Suprapubic skin (tissue), 4 donors: ENCODE measurements around the gene ELP5.

Experiments used
- CTCF ChIP-seq, 2 donors: fragments of 200-600 bp in 1 of 2; fragments of 450-650 bp in 1 of 2; sonication (generic) in 1 of 2; IDR thresholded peaks; one replicate each; pipeline ENCODE4 v1.5.1; 2016 to 2019; ENCODE audit warnings: antibody characterized with exemption in 2 of 2, mild to moderate bottlenecking in 1 of 2, moderate library complexity in 1 of 2
- EP300 ChIP-seq: sonication (generic); formaldehyde crosslinking; IDR thresholded peaks from one replicate; pipeline ENCODE4 v1.6.1; 2017; ENCODE audit warnings: antibody characterized with exemption
- POLR2A ChIP-seq, 2 donors: fragments of 450-650 bp; IDR thresholded peaks; one replicate each; pipeline ENCODE4 v1.6.1; 2017; ENCODE audit warnings: antibody characterized with exemption in 2 of 2, mild to moderate bottlenecking in 2 of 2, moderate library complexity in 2 of 2
- POLR2AphosphoS5 ChIP-seq, 3 donors: sonication (generic); formaldehyde crosslinking; IDR thresholded peaks; one replicate each; pipeline ENCODE4 v1.6.1; 2017; ENCODE audit warnings: antibody characterized with exemption in 3 of 3

DNA sequence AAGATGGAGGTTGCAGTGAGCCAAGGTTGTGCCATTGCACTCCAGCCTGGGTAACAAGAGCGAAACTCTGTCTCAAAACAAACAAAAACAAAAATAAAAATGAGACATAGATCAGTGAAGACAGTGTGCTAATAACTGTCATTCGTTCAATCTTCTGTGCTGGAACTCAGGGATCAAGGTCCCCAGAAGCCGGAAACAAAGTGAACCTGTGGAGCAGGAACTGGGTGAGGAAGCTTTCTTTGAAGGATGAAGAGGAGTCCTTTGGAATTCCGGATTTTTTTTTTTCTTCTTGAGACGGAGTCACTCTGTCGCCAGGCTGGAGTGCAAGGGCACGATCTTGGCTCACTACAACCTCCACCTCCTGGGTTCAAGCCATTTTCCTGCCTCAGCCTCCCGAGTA is 27.4 kb downstream of the ELP5 start:
- TF ChIP-seq POLR2AphosphoS5 (IDR thresholded peaks at IDR 0.05) (no peak), CTCF (IDR thresholded peaks at IDR 0.05) (no peak), POLR2A (IDR thresholded peaks at IDR 0.05) (no peak), EP300 (no peak)
